ENCODE measurements around the gene PRPF31. TPM values are rescaled to one million over a fixed set of nuclear protein-coding genes. Genes with fewer than 3 reads are reported as not detected.
A peak's percentile ranks its signal among the peaks of the same experiment; 100 is the strongest.

PRPF31 gene
- total RNA-seq, 1 donor from 2014 or later = 43.5 TPM

DNA sequence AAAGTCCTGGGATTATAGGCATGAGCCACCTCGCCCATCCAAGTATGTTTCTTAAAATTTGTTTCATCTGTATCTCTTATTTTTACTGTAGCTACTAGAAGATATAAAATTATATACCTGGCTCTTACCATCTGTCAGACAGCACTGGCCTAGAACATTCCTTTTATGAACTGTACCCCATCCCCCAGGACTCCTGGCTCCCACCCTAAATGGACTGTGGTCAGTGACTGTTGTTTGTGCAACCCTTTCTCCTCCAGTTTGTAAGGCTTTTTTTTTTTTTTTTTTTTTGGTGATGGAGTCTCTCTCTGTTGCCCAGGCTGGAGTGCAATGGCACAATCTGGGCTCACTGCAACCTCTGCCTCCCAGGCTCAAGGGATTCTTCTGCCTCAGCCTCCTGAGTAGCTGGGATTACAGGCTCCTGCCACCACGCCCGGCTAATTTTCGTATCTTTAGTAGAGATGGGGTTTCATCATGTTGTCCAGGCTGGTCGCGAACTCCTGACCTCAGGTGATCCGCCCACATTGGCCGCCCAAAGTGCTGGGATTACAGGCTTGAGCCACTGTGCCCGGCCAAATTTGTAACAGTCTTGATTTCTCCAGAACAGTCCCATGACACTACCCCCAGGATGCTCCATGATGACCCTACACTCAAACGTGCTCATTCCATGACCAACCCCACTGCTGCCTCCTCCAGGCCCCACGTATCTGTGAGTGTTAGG is 10.4 kb upstream of the PRPF31 start:
- no peak for TF ChIP-seq CTCF (IDR thresholded peaks at IDR 0.05)
- Histone ChIP-seq H3K9me3 (no peaks in the 10 kb centered on the region), H3K36me3 (peaks cover 49% of the 10 kb centered on the region), H3K4me3 (no peak overlapping the region), H3K27me3 (ENCODE audit: low read depth) (no peaks in the 10 kb centered on the region), H3K4me1 (peaks cover 11% of the 10 kb centered on the region), H3K27ac (no peak overlapping the region)
- DNase-seq (peak; percentile 39), ATAC-seq (no peak)
- intact Hi-C loops (cut with DNase I) = no loop called here

DNA sequence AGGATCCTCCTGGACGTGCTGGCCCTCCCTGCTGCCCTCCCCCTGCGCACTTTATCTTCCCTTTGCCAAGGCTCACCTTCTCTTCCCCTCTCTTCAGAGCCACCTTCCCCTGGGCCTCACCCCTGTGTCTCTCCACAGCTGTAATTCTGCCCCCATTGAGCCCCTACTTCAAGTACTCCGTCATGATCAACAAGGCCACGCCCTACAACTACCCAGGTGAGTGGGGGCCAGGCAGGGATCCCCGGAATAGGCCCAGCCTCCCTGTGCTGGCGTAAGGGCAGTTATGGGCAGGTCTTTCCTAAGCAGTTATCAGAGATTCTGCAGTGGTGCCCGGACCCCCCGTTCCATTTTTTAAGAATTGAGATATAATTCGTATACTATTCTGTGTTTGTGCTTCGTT is 9.8 kb upstream of the PRPF31 start:
- H3K4me1 ChIP-seq = peaks cover 11% of the 10 kb centered on the region
- no peak for ATAC-seq
- no peaks in the 10 kb centered on the region for H3K27me3 ChIP-seq (ENCODE audit: low read depth)
- no peaks in the 10 kb centered on the region for H3K9me3 ChIP-seq
- no peak overlapping the region for H3K4me3 ChIP-seq
- no peak overlapping the region for H3K27ac ChIP-seq
- DNase-seq = peak; percentile 34
- peaks cover 55% of the 10 kb centered on the region for H3K36me3 ChIP-seq
- intact Hi-C loops (cut with DNase I) = no loop called here
- TF ChIP-seq CTCF (IDR thresholded peaks at IDR 0.05) = no peak

- H3K36me3 ChIP-seq = peaks cover 60% of the 10 kb centered on the region
- peak; percentile 37 for DNase-seq
- H3K9me3 ChIP-seq = no peaks in the 10 kb centered on the region
These were observed 8.8 kb upstream of the PRPF31 start for GRCh38 chr19:54106716-54107115.

GRCh38 chr19:54107876-54108490 is 7.6 kb upstream of the PRPF31 start:
- Histone ChIP-seq H3K4me1 (peaks cover 11% of the 10 kb centered on the region), H3K27ac (no peak overlapping the region), H3K36me3 (peaks cover 65% of the 10 kb centered on the region), H3K27me3 (ENCODE audit: low read depth) (no peaks in the 10 kb centered on the region), H3K4me3 (no peak overlapping the region), H3K9me3 (no peaks in the 10 kb centered on the region)
- no peak for TF ChIP-seq CTCF (IDR thresholded peaks at IDR 0.05)
- intact Hi-C loops (cut with DNase I) = no loop called here
- DNase-seq = peak; percentile 41
- ATAC-seq = no peak

More at GRCh38 chr19:54106716-54107115, 8.8 kb upstream of the PRPF31 start:
- Histone ChIP-seq H3K27me3 (ENCODE audit: low read depth) (no peaks in the 10 kb centered on the region), H3K4me1 (peaks cover 11% of the 10 kb centered on the region), H3K27ac (no peak overlapping the region), H3K4me3 (no peak overlapping the region)
- intact Hi-C loops (cut with DNase I) = no loop called here
- no peak for TF ChIP-seq CTCF (IDR thresholded peaks at IDR 0.05)
- no peak for ATAC-seq

- no peak for TF ChIP-seq CTCF (IDR thresholded peaks at IDR 0.05)
- Histone ChIP-seq H3K36me3 (peaks cover 65% of the 10 kb centered on the region), H3K27me3 (ENCODE audit: low read depth) (no peaks in the 10 kb centered on the region), H3K27ac (no peak overlapping the region), H3K4me1 (peaks cover 8% of the 10 kb centered on the region), H3K4me3 (no peak overlapping the region), H3K9me3 (no peaks in the 10 kb centered on the region)
- intact Hi-C loops (cut with DNase I) = no loop called here
- ATAC-seq = no peak
- peak; percentile 35 for DNase-seq
These were observed 7.1 kb upstream of the PRPF31 start for GRCh38 chr19:54108496-54108895.
